HG02678 (cell line): ENCODE results near the gene MAU2.
"Not testable (repeated sequence)": the region's sequence is repeated elsewhere in the genome, so short reads cannot be mapped to it uniquely, and the experiment has no call there.

Experiments
- ATAC-seq: cut with Tn5 transposase; IDR thresholded peaks from one replicate; pipeline ENCODE4 v1.9.1; 2021; ENCODE audit warnings: mild to moderate bottlenecking, moderate library complexity; ENCODE audit not compliant: unreplicated experiment

The MAU2 gene

DNA sequence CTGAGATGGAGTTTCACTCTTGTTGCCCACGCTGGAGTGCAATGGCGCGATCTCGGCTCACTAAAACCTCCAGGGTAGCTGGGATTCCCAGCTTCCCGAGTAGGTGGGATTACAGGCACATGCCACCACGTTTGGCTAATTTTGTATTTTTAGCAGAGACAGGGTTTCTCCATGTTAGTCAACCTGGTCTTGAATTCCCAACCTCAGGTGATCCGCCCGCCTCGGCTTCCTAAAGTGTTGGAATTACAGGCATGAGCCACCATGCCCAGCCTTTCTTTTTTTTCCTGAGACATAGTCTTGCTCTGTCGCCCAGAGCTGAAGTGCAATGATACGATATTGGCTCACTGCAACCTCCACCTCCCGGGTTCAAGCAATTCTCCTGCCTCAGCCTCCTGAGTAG lies 59.7 kb downstream of the MAU2 start:
- ATAC-seq = not testable (repeated sequence)

DNA sequence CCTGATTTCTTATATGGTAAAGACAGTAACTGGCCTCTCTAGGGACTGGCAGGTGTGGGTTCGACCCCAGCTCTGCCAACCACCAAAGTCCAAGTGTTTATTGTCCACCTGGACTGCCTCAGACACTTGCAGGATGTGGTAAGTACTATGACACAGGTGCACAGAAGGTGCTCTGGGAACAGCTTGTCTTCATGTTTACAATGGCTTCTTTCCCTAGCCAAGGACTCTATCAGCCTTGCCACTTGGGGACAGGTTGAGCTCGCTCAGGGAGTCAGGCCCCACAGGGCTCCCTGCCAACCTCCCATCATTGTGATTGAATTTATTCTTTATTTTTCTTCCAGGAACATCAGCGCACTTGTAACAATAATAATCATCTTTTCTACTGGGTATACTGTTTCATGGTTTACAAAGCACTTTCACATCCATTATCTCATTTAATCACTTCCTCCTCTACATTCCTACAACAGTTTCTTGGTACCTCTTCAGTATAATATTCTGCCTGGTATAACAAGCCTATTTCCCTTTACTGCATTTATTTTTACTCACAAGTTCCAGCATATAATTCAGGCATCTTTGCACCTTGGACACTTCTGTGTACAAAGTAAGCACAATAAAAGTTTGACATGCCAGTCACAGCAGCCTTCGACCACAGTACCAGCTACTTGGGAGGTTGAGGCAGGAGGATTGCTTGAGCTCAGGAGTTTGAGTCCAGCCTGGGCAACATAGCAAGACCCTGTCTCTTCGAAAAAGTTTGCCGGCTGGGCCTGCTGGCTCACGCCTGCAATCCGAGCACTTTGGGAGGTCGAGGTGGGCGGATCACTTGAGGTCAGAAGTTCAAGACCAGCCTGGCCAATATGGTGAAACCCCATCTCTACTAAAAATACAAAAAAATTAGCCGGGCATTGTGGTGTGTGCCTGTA lies 60.6 kb downstream of the MAU2 start:
- no peak for ATAC-seq

DNA sequence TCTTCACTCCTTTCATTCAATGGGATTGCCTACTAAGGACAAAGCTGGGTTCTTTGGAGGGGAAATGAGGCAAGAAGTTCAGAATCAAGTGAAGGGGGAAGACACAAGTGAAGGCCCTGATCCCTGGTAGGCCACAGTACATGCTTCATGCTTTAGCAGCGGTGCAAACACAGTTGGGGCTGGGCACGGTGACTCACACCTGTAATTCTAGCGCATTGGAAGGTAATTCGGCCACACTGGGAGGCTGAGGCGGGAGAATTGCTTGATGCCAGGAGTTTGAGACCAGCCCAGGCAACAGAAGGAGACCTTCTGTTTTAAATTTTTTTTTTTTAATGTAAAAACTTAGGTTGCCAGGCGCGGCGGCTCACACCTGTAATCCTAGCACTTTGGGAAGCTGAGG lies 61.5 kb downstream of the MAU2 start:
- ATAC-seq = no peak

DNA sequence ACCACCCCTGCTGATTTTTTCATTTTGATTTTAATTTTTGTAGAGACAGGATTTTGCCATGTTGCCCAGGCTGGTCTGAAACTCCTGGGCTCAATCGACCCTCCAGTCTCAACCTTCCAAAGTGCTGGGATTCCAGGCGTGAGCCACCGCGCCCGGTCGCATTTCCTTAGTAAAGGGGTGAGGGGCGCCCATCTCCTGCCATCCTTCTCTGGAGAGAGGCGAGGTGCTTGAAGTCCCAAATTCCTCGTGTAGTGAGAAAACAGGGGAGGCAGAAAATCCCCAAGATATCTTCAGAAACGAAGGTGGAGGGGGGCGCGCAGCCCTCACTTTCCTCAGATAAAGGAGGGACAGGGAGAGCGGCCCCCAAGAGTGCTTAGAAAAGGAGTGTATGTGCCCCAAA lies 63.9 kb downstream of the MAU2 start:
- ATAC-seq = no peak

DNA sequence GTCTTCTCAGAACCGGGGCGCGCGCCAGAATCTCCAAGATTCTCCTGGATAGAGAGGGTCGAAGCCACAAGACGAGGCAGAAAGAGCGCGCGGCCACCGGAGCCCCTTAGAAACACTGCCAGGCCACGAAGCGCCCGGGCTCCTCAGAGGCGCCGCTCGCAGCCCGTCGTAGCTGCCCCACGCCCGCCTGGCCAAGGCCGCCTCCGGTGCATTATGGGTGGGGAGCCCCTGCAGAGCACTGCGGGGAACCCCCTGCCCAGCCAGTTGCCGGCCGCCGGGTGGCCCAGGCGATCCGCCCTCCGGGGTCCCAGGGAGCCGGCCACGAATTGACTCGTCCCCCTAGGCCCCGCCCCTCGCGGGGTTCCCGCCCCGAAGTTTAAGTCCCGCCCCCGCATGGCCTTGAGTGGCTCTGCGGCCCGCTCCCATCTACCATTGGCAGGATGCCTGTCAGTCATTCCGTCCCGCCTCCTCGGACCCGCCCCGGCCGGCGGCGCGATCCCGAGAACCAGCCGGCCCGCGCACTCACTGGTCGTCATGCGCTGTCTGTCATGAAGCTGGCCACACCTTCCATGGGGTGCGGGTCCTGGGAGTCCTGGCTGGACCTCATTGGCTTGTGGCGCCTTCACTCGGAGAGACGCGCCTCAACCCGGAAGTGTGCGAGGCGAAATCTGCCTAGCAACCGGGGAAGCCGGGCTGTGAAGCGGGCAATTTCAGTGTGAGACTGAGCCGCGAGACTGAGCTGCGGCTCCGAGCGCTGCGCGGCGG lies 64.7 kb downstream of the MAU2 start:
- ATAC-seq = peak; percentile 90

DNA sequence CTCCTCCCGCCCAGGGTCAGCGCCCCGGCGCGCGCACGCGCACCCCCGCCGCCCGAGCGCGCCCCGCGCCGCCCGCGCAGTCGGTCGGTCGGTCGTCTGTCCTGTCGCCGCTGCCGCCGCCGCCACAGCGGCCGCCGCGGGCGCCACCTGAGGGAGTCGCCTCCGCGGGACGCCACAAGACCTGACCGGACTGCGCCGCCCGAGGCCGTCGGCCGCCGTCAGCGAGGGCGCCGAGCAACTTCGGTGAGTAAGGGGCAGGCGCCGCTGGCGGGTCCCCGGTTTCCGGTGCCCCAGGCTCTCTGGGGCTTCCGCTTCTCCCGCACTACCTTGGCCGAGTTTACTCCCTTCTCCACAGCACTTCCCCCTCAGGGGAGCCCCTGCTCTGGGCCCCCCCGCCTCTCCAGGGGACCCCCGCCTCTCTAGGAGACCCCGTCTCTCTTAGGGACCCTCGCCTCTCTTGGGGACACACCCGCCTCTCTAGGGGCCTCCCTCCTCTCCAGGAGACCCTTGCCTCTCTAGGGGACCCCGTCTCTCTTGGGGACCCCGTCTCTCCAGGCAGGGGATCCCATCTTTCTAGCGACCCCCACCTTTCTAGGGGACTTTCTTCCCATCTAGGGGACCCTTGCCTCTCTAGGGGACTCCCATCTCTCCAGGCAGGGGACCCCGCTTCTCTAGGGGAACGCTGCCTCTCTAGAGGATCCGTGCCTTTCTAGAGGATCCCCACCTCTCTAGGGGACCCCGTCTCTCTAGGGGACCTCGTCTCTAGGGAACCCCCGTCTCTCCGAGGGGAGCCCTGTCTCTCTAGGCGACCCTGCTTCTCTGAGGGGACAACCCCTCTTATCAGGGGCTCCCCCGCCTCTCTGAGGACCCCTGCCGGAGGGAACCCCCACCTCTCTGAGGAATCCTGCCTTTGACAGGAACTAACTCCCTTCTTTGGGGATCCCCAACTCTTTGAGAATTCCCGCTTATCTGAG lies 65.6 kb downstream of the MAU2 start:
- ATAC-seq = peak; percentile 14

DNA sequence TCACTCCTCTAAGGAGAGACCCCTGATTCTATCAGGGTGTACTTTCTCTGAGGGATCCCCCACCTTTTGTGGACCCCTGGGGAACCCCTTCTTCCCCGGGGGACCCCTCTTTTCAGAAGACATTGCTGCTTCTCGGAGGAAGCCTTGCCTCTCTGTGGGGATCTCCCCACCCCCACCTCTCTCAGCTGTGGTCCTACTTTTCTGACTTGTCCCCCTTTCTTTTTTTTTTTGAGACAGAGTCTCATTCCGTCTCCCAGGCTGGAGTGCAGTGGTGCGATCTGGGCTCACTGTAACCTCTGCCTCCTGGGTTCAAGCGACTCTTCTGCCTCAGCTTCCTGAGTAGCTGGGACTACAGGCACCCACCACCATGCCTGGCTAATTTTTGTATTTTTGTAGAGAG lies 66.5 kb downstream of the MAU2 start:
- ATAC-seq = no peak

DNA sequence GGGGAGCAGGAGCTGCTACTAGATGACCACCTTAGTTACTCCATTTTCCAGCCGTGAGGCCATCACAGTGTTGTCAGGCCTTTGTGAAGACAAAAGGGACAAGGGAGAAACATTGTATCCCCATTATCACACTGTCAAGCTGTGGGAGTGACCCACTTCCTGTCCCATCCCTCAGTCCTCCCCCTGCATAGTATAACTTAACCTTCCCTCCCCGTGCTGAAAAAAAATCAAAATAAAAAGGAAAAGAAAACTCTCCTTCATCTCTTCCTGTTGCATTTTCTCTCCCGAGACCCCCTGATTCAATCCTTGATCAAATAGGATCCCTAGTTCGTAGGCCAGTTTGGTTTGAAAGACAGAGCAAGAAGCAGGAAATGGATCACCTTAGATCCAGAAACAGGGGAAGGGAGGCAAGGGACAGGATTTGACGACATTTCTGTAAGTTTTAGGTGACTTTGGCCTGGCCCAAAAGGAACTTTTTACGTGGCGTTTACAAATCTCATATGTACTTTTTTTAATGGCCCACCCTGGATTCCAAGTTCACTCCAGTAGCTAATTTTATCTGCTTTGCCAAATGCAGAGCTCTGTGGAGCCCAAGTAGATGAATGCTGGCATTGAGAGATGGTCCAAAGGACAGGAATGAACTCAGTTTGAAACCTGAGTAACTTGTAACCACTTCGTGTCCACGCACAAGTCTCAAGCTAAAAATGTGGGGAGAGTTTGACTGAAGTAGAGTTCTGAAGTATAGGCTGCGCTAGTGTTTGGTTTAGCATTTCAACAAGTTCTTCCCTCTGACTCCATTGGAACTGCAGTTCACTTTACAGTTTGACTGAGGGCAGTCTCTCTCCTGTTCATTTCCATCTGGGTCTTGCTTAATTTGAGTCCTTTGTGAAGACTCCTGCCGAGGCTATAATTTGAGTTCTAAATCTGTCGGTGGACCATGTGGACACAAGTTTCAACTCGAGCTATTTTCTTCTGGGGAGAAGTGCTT lies 68.2 kb downstream of the MAU2 start:
- ATAC-seq = no peak

DNA sequence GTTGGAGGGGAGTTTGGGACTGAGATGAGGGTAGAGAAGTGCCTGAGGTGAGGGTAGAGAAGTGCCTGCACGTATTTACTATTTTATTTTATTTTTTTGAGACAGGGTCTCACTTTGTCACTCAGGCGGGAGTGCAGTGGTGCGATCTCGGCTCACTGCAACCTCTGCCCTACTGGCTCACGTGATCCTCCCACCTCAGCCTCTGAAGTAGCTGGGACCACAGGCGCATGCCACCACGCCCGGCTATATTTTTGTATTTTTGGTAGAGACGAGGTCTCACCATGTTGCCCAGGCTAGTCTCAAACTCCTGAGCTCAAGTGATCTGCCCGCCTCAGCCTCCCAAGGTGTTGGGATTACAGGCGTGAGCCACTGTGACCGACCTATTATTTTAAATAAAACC lies 69.1 kb downstream of the MAU2 start:
- ATAC-seq = not testable (repeated sequence)

DNA sequence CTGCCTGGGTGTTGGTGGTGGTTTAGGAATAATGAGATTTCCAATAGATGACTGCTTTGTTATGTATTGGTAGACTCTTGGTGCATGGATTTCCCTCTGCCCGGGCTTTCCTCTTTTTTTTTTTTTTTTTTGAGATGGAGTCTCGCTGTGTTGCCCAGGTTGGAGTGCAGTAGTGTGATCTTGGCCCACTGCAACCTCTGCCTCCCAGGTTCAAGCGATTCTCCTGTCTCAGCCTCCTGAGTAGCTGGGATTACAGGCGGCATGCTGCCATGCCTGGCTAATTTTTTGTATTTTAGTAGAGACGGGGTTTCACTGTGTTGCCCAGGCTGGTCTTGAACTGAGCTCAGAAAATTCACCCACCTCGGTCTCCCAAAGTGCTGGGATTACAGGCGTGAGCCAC lies 73.7 kb downstream of the MAU2 start:
- not testable (repeated sequence) for ATAC-seq

DNA sequence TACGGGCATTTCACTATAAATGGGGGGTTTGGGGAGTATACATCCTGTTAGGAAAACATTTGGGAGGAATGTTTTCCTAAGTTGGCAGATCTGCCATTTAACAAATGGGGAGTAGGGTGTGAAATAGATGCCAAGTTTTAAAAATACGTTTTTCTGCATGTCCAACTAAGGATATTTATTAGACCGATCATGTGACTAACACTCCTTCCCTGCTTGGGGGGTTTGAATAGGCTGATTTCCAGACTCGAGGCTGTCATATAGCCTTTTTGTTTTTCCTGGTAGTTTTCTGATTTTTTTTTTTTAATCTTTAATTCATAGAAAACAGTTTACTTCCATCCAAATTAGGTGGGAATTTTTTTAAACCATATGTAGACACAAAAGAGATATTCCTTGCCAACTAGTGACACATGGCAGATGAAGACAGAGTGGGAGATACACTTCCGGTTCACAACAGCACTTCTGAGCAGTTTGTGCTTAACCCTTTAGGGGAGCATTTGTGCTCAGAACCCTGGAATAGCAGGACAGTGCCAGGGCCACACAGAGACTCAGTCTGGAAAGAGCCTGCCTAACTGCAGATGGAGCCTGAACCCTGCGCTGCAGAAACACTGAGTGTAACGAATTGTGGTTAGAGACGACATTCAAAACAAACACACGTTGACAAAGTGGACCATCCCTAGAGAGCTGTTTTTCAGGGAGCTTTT lies 79.3 kb downstream of the MAU2 start:
- ATAC-seq = no peak

DNA sequence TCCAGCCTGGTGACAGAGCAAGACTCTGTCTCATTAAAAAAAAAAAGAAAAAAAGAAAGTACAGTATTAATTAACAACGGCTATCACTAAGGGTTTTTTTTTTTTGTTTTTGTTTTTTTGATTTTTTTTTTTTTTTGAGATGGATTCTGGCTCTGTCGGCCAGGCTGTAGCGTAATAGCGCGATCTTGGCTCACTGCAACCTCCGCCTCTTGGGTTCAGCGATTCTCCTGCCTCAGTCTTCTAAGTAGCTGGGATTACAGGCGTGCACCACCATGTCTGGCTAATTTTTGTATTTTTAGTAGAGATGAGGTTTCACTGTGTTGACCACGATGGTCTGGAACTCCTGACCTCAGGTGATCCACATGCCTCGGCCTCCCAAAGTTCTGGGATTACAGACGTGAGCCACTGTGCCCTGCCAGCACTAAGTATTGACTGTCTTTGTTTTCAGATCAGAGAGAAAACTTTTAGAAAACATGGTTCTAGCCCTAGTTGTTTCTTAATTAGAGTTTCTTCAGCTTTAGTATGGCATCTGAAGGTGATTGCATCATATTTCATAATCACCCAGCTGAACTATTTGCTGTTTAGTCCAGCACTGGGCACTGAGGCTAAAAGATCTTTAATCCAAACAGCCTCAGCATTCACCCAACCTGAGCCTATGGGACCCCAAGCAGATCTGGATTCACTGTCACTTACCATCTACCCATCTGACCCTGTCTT lies 82.2 kb downstream of the MAU2 start:
- ATAC-seq = no peak

DNA sequence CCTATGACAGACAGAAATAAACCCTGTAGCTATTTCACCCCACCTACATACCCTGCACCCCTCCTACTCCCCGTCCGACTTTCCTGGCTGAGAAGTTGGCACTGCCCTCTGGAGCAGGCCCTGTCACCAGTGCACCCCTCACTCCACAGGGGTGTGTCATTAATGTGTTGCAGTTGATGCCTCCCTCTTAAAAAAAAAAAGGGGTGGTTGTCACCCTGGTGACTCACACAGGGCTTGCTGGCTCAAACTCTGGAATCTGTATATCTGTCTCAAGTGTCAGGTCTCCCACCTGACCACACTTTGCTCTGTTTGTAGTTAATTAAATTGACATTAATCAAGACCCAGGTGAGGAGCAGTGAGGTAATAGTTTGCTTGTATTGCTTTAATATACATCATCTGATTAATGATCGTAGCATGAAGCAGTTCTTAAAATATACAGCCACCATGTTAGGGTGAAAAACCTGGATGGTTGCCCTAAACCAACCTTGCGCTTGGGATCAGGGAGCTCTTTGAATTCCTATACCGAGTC lies 82.8 kb downstream of the MAU2 start:
- ATAC-seq = no peak

DNA sequence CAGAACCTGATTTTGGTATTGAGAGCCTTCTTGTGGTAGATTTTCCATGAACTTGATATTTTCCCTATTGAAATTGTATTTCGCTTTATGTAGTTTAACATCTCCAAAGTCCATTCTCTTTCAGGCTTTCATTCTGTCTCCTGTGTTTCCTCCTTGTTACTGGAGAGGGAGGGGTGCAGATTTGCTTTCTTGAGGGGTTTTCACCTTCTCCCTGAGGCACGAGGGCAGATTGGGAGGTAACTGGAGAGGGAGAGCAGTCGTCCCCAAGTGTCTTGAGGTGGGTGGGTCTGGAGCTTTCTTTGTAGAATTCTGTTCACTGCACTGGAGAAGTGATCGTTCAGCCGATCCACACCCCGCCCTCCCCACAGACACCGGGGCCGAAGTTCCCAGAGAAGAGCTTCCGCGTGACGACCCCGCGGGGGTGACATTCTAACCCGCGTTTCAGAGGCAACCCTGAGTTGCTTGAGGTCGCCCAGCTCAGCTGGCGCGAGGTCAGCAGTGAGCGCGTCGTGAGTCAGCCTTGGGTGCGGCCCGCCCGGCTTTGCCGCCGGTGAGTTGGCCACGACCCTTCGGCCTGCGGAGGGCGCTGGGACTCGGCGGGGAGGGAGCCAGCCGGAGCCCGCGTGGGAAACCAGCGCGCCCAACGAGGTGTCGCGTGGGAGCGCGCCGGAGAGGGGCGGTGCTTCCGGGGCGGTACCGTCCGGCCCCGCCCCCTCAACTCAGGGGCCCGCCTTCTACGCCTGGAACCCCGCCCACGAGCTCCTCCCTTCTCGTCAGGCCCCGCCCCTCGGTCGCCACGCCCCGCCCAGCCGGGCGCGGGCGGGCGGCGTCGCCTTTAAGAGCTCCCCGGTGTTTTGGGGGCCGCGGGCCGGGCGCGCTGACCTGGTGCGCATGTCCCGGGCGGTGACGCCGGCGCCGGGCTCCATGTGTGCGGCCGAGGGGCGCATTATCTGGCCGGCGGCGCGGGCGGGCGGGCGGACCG lies 84.5 kb downstream of the MAU2 start, which contains the start of gene GATAD2A:
Gene GATAD2A, plus strand, starts transcription at position 797 of the 982 bp plus-strand sequence. CDS start 59,671 bp downstream, outside the sequence.
- ATAC-seq = peak; percentile 81

DNA sequence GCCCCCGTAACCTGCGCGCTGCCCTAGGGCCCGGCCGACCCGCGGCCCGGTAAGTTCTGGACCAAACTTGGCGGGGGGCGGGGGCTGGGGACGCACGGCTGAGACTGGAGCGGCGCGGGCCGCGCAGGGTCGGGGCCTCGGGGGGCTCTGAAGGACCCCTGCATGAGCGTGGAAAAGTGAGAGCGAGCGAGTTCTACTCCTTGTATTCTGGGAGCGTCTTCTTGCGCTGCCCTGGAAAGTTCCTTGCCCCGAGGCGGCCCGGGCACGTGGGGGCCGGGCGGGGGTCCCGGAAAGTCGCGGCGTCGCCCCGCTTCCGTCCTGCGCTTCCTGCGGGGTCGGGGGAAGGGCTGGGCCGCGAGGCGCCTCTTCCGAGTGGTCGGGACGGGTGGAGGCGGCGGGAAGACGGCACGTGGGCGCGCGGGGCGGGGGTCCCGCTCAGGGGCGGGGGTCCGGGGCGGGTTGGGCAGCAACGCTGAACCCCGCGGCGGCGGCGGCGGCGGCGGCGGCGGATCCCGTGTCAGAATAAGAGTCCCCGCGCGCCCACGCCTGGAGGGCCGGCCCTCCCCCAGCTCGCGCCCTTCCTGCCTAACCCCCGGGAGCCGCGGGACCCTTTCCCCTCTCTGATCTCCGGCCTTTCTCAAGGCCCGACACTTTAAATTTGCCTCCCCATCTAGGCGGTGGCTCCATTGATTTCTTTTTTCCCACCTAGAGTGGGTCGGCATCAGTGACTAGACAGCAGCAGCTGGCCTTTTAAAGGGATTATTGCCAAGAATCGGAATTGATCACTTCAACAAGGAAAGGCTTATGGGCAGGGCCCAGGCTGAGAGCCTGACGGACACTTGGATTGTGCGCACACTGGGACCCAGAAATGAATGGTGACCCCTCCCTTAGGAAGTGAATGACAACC lies 85.6 kb downstream of the MAU2 start:
- peak; percentile 20 for ATAC-seq
